Neural progenitor cell (in vitro differentiated cells): ENCODE data around the gene DNAJC13. TPM values are rescaled to one million over a fixed set of nuclear protein-coding genes. Genes with fewer than 3 reads are reported as not detected.

Experiments
- DNase-seq: peaks from one replicate; pipeline ENCODE4 v3.0.0-alpha.2; 2016; ENCODE audit warnings: low spot score
- H2AFZ ChIP-seq: fragments of 200-600 bp; sonication (generic); replicated peaks from 2 replicates; pipeline ENCODE4 v1.6.1; 2016; ENCODE audit warnings: antibody characterized with exemption
- H3F3A ChIP-seq: fragments of 200-600 bp; sonication (generic); 2 replicates; pipeline ENCODE4 v1.6.1; 2016; ENCODE audit warnings: antibody characterized with exemption, low read depth
- H3K27ac ChIP-seq: fragments of 200-600 bp; sonication (generic); 2 replicates; pipeline ENCODE4 v1.5.1; 2016; ENCODE audit warnings: mild to moderate bottlenecking
- H3K27me3 ChIP-seq: fragments of 200-600 bp; sonication (generic); 2 replicates; pipeline ENCODE4 v1.6.1; 2016; ENCODE audit warnings: mild to moderate bottlenecking, moderate library complexity
- H3K36me3 ChIP-seq: fragments of 200-600 bp; sonication (generic); 2 replicates; pipeline ENCODE4 v1.5.1; 2016
- H3K4me1 ChIP-seq: fragments of 200-600 bp; sonication (generic); 2 replicates; pipeline ENCODE4 v1.6.1; 2016; ENCODE audit warnings: mixed run types
- H3K4me2 ChIP-seq: fragments of 200-600 bp; sonication (generic); 2 replicates; pipeline ENCODE4 v1.6.1; 2016
- H3K4me3 ChIP-seq: fragments of 200-600 bp; sonication (generic); 2 replicates; pipeline ENCODE4 v1.5.1; 2016
- H3K79me2 ChIP-seq: fragments of 200-600 bp; sonication (generic); 2 replicates; pipeline ENCODE4 v1.6.1; 2016; ENCODE audit warnings: low read depth
- H3K9ac ChIP-seq: fragments of 200-600 bp; sonication (generic); 2 replicates; pipeline ENCODE4 v1.6.1; 2016
- H3K9me3 ChIP-seq: fragments of 200-600 bp; sonication (generic); 2 replicates; pipeline ENCODE4 v1.5.1; 2016; ENCODE audit warnings: low read depth
- H4K20me1 ChIP-seq: fragments of 200-600 bp; sonication (generic); 2 replicates; pipeline ENCODE4 v1.6.1; 2016; ENCODE audit warnings: low read depth
- H3K27ac Mint-ChIP-seq: 3 replicates; pipeline ENCODE4 v1.8.0; 2021; ENCODE audit warnings: mixed read lengths
- H3K27me3 Mint-ChIP-seq: 2 replicates; pipeline ENCODE4 v1.8.0; 2022; ENCODE audit warnings: low read depth, mild to moderate bottlenecking, inconsistent platforms, moderate library complexity, mixed read lengths; ENCODE audit not compliant: insufficient read depth
- H3K36me3 Mint-ChIP-seq: 3 replicates; pipeline ENCODE4 v1.8.0; 2021; ENCODE audit warnings: mixed read lengths
- H3K4me1 Mint-ChIP-seq: 3 replicates; pipeline ENCODE4 v1.8.0; 2021; ENCODE audit warnings: mixed read lengths
- H3K4me3 Mint-ChIP-seq: 3 replicates; pipeline ENCODE4 v1.8.0; 2021; ENCODE audit warnings: mild to moderate bottlenecking, moderate library complexity, mixed read lengths
- H3K9me3 Mint-ChIP-seq: 3 replicates; pipeline ENCODE4 v1.8.0; 2020; ENCODE audit warnings: mixed read lengths
- EZH2 ChIP-seq: fragments of 200-600 bp; sonication (generic); IDR thresholded peaks from 2 replicates; pipeline ENCODE4 v1.6.1; 2017; ENCODE audit warnings: antibody characterized with exemption, mild to moderate bottlenecking, moderate library complexity
- EZH2phosphoT487 ChIP-seq: fragments of 200-600 bp; sonication (generic); IDR thresholded peaks from 2 replicates; pipeline ENCODE4 v1.6.1; 2017; ENCODE audit warnings: antibody characterized with exemption
- total RNA-seq: library from RNA; depleted of rRNA; stranded (reverse); fragments of >200 nt; gene quantifications from 2 replicates; pipeline ENCODE4 v1.2.3, GENCODE V29; 2015; ENCODE audit warnings: low replicate concordance
- TF ChIP-seq, protein P1 (sequence below): fragments of 200-600 bp; sonication (generic); IDR thresholded peaks from 2 replicates; pipeline ENCODE4 v1.5.1; 2017; ENCODE audit warnings: antibody characterized with exemption, mild to moderate bottlenecking

The DNAJC13 gene
- total RNA-seq, 1 donor from 2014 or later, result 36.3 TPM

DNA sequence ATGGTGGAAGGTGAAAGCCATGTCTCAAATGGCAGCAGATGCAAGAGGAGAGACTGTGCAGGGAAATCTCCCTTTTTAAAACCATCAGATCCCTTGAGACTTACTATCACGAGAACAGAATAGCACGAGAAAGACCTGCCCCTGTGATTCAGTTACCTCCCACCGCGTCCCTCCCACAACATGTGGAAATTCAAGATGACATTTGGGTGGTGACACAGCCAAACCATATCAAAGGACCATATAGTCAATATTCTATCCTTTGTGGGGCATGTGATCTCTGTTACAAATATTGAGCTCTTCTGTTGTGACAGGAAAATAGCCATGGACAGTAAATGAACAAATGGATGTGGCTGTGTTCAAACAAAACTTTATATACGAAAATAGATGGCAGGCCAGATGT lies 102.6 kb downstream of the DNAJC13 start:
- H4K20me1 ChIP-seq, result no peaks in the 10 kb centered on the region
- DNase-seq, result no peak
- no peaks in the 10 kb centered on the region for H3K4me1 Mint-ChIP-seq
- H3K4me3 ChIP-seq, result no peak overlapping the region
- no peaks in the 10 kb centered on the region for H3K27me3 Mint-ChIP-seq
- H3K36me3 Mint-ChIP-seq, result peaks cover 22% of the 10 kb centered on the region
- H3F3A ChIP-seq, result no peaks in the 10 kb centered on the region
- H3K79me2 ChIP-seq, result no peaks in the 10 kb centered on the region
- H3K9me3 ChIP-seq, result no peaks in the 10 kb centered on the region
- no peak overlapping the region for H3K27ac Mint-ChIP-seq
- no peak overlapping the region for H2AFZ ChIP-seq
- no peak overlapping the region for H3K4me2 ChIP-seq
- no peaks in the 10 kb centered on the region for H3K9me3 Mint-ChIP-seq
- H3K27me3 ChIP-seq, result no peaks in the 10 kb centered on the region
- no peak overlapping the region for H3K9ac ChIP-seq
- H3K4me3 Mint-ChIP-seq, result no peak overlapping the region
- no peaks in the 10 kb centered on the region for H3K4me1 ChIP-seq
- no peak overlapping the region for H3K27ac ChIP-seq
- H3K36me3 ChIP-seq, result peaks cover 18% of the 10 kb centered on the region
- TF ChIP-seq EZH2 (no peak), EZH2phosphoT487 (no peak)
- TF ChIP-seq, protein P1, sequence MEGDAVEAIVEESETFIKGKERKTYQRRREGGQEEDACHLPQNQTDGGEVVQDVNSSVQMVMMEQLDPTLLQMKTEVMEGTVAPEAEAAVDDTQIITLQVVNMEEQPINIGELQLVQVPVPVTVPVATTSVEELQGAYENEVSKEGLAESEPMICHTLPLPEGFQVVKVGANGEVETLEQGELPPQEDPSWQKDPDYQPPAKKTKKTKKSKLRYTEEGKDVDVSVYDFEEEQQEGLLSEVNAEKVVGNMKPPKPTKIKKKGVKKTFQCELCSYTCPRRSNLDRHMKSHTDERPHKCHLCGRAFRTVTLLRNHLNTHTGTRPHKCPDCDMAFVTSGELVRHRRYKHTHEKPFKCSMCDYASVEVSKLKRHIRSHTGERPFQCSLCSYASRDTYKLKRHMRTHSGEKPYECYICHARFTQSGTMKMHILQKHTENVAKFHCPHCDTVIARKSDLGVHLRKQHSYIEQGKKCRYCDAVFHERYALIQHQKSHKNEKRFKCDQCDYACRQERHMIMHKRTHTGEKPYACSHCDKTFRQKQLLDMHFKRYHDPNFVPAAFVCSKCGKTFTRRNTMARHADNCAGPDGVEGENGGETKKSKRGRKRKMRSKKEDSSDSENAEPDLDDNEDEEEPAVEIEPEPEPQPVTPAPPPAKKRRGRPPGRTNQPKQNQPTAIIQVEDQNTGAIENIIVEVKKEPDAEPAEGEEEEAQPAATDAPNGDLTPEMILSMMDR, result no peak

DNA sequence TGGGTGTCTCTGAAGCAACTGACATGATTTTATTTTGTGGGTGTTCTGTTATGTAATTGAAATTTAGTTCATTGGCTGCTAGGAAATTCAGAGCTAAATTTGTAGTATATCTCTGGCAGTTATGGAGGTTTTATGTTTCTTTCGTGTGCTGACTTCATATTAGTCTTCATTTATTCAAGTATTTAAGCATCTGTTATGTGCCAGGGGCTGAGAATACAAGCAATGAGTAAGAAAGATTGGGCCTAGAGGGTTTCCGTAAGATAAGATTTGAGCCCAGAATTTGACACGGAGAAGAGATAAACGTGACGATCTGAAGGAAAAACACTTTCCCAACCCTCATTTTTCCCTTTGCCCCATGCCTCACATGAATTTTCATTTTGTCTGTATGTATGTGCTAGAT lies 104.6 kb downstream of the DNAJC13 start:
- no peaks in the 10 kb centered on the region for H3K27me3 Mint-ChIP-seq

DNA sequence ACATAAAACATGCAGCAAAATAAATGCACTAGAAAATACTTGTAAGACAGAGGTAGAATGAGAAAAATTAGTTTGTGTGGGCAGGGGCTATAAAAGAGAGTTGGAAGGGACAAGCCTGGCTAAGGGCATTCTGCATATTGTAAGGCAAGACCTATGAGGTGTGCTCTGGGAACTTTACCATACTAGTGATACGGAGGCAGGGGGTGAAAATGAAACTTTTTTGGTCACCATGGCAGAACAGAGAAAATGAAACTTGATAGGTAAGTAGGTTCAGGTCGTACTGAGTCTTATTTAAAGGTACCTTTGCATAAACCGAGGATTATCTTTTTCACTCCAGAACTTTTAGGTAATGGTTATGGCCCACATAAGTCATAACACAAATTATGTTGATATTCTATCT lies 105.1 kb downstream of the DNAJC13 start:
- Histone ChIP-seq H3K9me3 (no peaks in the 10 kb centered on the region), H3K9ac (no peak overlapping the region), H3K79me2 (no peaks in the 10 kb centered on the region), H3K36me3 (peaks cover 25% of the 10 kb centered on the region), H3K27ac (no peak overlapping the region), H2AFZ (no peak overlapping the region), H3K4me1 (no peaks in the 10 kb centered on the region), H3K4me2 (no peak overlapping the region), H4K20me1 (no peaks in the 10 kb centered on the region), H3K27me3 (no peaks in the 10 kb centered on the region), H3F3A (no peaks in the 10 kb centered on the region), H3K4me3 (no peak overlapping the region)
- TF ChIP-seq, protein P1, result no peak
- no peak for TF ChIP-seq EZH2
- TF ChIP-seq EZH2phosphoT487, result no peak
- Mint-ChIP-seq H3K9me3 (no peaks in the 10 kb centered on the region), H3K36me3 (peaks cover 26% of the 10 kb centered on the region), H3K27ac (no peak overlapping the region), H3K4me3 (no peak overlapping the region), H3K4me1 (no peaks in the 10 kb centered on the region), H3K27me3 (no peaks in the 10 kb centered on the region)
- DNase-seq, result no peak

More for the DNA sequence above, 104.6 kb downstream of the DNAJC13 start:
- Histone ChIP-seq H3K4me3 (no peak overlapping the region), H3K27ac (no peak overlapping the region), H3K9ac (no peak overlapping the region), H4K20me1 (no peaks in the 10 kb centered on the region), H2AFZ (no peak overlapping the region), H3K4me2 (no peak overlapping the region), H3K79me2 (no peaks in the 10 kb centered on the region), H3F3A (no peaks in the 10 kb centered on the region), H3K9me3 (no peaks in the 10 kb centered on the region), H3K4me1 (no peaks in the 10 kb centered on the region), H3K36me3 (peaks cover 25% of the 10 kb centered on the region), H3K27me3 (no peaks in the 10 kb centered on the region)
- H3K27ac Mint-ChIP-seq, result no peak overlapping the region
- no peaks in the 10 kb centered on the region for H3K4me1 Mint-ChIP-seq
- no peak for DNase-seq
- H3K9me3 Mint-ChIP-seq, result no peaks in the 10 kb centered on the region
- TF ChIP-seq EZH2, result no peak
- TF ChIP-seq, protein P1, result no peak
- TF ChIP-seq EZH2phosphoT487, result no peak
- no peak overlapping the region for H3K4me3 Mint-ChIP-seq
- H3K36me3 Mint-ChIP-seq, result peaks cover 30% of the 10 kb centered on the region
